HepG2 (cell line): Measurements from ENCODE around the gene SIK2. TPM values are rescaled to one million over a fixed set of nuclear protein-coding genes. Genes with fewer than 3 reads are reported as not detected.

Source experiments
- CEBPG ChIP-seq: IDR thresholded peaks from 2 replicates; pipeline ENCODE4 v1.6.1; 2016
- EZH2 ChIP-seq: conservative IDR thresholded peaks from 2 replicates; pipeline ENCODE4 v1.6.1; 2012; ENCODE audit warnings: mild to moderate bottlenecking, low read depth, low read length, moderate library complexity
- GMEB2 ChIP-seq: IDR thresholded peaks from 2 replicates; pipeline ENCODE4 v1.6.1; 2016; ENCODE audit warnings: missing biosample characterization, missing genetic modification reagents, low read depth
- HDAC1 ChIP-seq: sonication (generic); formaldehyde crosslinking; IDR thresholded peaks from 2 replicates; pipeline ENCODE4 v1.5.1; 2020; ENCODE audit warnings: mild to moderate bottlenecking, missing genetic modification reagents
- HES4 ChIP-seq: sonication (generic); formaldehyde crosslinking; IDR thresholded peaks from 2 replicates; pipeline ENCODE4 v1.9.0; 2021; ENCODE audit warnings: mild to moderate bottlenecking, missing genetic modification reagents, borderline replicate concordance
- HNF4G ChIP-seq, 2 experiments: sonication (generic) in 1 of 2; formaldehyde crosslinking in 1 of 2; IDR thresholded peaks; 2 replicates each; pipeline versions ENCODE4 v1.4.0 to v1.6.1; 2011 to 2020; ENCODE audit warnings: borderline replicate concordance in 2 of 2, low read depth in 2 of 2, mild to moderate bottlenecking in 2 of 2, low read length in 1 of 2, missing genetic modification reagents in 1 of 2, moderate library complexity in 1 of 2
- KAT7 ChIP-seq: IDR thresholded peaks from 2 replicates; pipeline ENCODE4 v1.6.1; 2018; ENCODE audit warnings: borderline replicate concordance, missing compliant biosample characterization
- KDM1A ChIP-seq: IDR thresholded peaks from 2 replicates; pipeline ENCODE4 v1.6.1; 2016; ENCODE audit warnings: missing compliant biosample characterization
- KDM3A ChIP-seq: IDR thresholded peaks from 2 replicates; pipeline ENCODE4 v1.6.1; 2018; ENCODE audit warnings: low read depth, missing compliant biosample characterization
- TARDBP ChIP-seq: sonication (generic); formaldehyde crosslinking; IDR thresholded peaks from 2 replicates; pipeline ENCODE4 v1.8.0; 2022; ENCODE audit warnings: mild to moderate bottlenecking, missing genetic modification reagents
- THAP11 ChIP-seq: IDR thresholded peaks from 2 replicates; pipeline ENCODE4 v1.6.1; 2016; ENCODE audit warnings: missing biosample characterization, missing genetic modification reagents
- TMF1 ChIP-seq: sonication (generic); formaldehyde crosslinking; IDR thresholded peaks from 2 replicates; pipeline ENCODE4 v1.8.1; 2022; ENCODE audit warnings: low read depth, missing genetic modification reagents
- YY1 ChIP-seq: IDR thresholded peaks from 2 replicates; pipeline ENCODE4 v1.6.1; 2011; ENCODE audit warnings: low read length, low read depth, moderate library complexity, mild to moderate bottlenecking; ENCODE audit not compliant: insufficient read depth, insufficient replicate concordance
- ZNF34 ChIP-seq: sonication (generic); formaldehyde crosslinking; IDR thresholded peaks from 2 replicates; pipeline ENCODE4 v1.4.0; 2020; ENCODE audit warnings: mild to moderate bottlenecking, missing genetic modification reagents, borderline replicate concordance
- ZNF512 ChIP-seq: sonication (generic); formaldehyde crosslinking; IDR thresholded peaks from 2 replicates; pipeline ENCODE4 v1.4.0; 2020; ENCODE audit warnings: mild to moderate bottlenecking, missing genetic modification reagents
- ZNF710 ChIP-seq: sonication (generic); formaldehyde crosslinking; IDR thresholded peaks from 2 replicates; pipeline ENCODE4 v1.5.0; 2020; ENCODE audit warnings: mild to moderate bottlenecking, missing genetic modification reagents, borderline replicate concordance
- ZNF724P ChIP-seq: sonication (generic); formaldehyde crosslinking; IDR thresholded peaks from 2 replicates; pipeline ENCODE4 v1.8.0; 2022; ENCODE audit warnings: missing genetic modification reagents, borderline replicate concordance
- ZNF761 ChIP-seq: sonication (generic); formaldehyde crosslinking; conservative IDR thresholded peaks from 2 replicates; pipeline ENCODE4 v1.4.0; 2020; ENCODE audit warnings: mild to moderate bottlenecking, missing genetic modification reagents
- ZNF775 ChIP-seq: sonication (generic); formaldehyde crosslinking; IDR thresholded peaks from 2 replicates; pipeline ENCODE4 v1.4.0; 2020; ENCODE audit warnings: missing genetic modification reagents, mild to moderate bottlenecking, moderate library complexity, borderline replicate concordance
- polyA plus RNA-seq, 8 experiments: library from polyadenylated mRNA; depleted of rRNA in 3 of 8; stranded (reverse) in 7 of 8; unstranded in 1 of 8; fragments of >200 nt; fragmentation: Illumina TruSeq in 4 of 8; extraction: Trizol in 4 of 8; gene quantifications; 2 replicates each; pipeline versions ENCODE4 v1.2.1 to v1.2.3, GENCODE V29; 2011 to 2016; ENCODE audit warnings: low read depth in 4 of 8, missing spikeins in 1 of 8, mixed read lengths in 1 of 8; ENCODE audit not compliant: insufficient read depth in 1 of 8
- total RNA-seq, 5 experiments: library from RNA; depleted of rRNA; stranded (reverse); fragments of >200 nt; fragmentation: Illumina TruSeq; extraction: Trizol; gene quantifications; 2 replicates each; pipeline ENCODE4 v1.2.3, GENCODE V29; 2016; ENCODE audit warnings: low read depth in 1 of 5
- TF ChIP-seq, protein P1 (sequence below): sonication (generic); formaldehyde crosslinking; IDR thresholded peaks from 2 replicates; pipeline ENCODE4 v1.4.0; 2020; ENCODE audit warnings: low read depth, mild to moderate bottlenecking, missing genetic modification reagents
- TF ChIP-seq, protein P2 (sequence below): sonication (generic); formaldehyde crosslinking; IDR thresholded peaks from 2 replicates; pipeline ENCODE4 v1.5.0; 2020; ENCODE audit warnings: mild to moderate bottlenecking, missing genetic modification reagents

Gene SIK2
- total and polyA plus RNA-seq, 2 of the 13 experiments (the other 11 are each of a cell fraction or from before 2014, with no cell fraction given), result 8.1 to 15.4 TPM

- no peak for TF ChIP-seq YY1
- no peak for TF ChIP-seq ZNF512
- no peak for TF ChIP-seq ZNF710 (CRISPR knock-in tag)
- no peak for TF ChIP-seq CEBPG (CRISPR knock-in tag)
- no peak for TF ChIP-seq KDM1A
- TF ChIP-seq ZNF775 (CRISPR knock-in tag), result no peak
- peak; percentile 35; the same call in 1 of the 2 replicates for TF ChIP-seq THAP11
- TF ChIP-seq KAT7, result no peak
- TF ChIP-seq, protein P1, sequence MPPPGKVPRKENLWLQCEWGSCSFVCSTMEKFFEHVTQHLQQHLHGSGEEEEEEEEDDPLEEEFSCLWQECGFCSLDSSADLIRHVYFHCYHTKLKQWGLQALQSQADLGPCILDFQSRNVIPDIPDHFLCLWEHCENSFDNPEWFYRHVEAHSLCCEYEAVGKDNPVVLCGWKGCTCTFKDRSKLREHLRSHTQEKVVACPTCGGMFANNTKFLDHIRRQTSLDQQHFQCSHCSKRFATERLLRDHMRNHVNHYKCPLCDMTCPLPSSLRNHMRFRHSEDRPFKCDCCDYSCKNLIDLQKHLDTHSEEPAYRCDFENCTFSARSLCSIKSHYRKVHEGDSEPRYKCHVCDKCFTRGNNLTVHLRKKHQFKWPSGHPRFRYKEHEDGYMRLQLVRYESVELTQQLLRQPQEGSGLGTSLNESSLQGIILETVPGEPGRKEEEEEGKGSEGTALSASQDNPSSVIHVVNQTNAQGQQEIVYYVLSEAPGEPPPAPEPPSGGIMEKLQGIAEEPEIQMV, result no peak
- TF ChIP-seq ZNF724P (CRISPR knock-in tag), result no peak
- peak; percentile 32; the same call in 1 of the 2 replicates for TF ChIP-seq TARDBP (CRISPR knock-in tag)
- no peak for TF ChIP-seq EZH2
- TF ChIP-seq KDM3A (CRISPR knock-in tag), result no peak
- TF ChIP-seq HES4 (CRISPR knock-in tag), result no peak
- no peak for TF ChIP-seq ZNF761
- TF ChIP-seq, protein P2, sequence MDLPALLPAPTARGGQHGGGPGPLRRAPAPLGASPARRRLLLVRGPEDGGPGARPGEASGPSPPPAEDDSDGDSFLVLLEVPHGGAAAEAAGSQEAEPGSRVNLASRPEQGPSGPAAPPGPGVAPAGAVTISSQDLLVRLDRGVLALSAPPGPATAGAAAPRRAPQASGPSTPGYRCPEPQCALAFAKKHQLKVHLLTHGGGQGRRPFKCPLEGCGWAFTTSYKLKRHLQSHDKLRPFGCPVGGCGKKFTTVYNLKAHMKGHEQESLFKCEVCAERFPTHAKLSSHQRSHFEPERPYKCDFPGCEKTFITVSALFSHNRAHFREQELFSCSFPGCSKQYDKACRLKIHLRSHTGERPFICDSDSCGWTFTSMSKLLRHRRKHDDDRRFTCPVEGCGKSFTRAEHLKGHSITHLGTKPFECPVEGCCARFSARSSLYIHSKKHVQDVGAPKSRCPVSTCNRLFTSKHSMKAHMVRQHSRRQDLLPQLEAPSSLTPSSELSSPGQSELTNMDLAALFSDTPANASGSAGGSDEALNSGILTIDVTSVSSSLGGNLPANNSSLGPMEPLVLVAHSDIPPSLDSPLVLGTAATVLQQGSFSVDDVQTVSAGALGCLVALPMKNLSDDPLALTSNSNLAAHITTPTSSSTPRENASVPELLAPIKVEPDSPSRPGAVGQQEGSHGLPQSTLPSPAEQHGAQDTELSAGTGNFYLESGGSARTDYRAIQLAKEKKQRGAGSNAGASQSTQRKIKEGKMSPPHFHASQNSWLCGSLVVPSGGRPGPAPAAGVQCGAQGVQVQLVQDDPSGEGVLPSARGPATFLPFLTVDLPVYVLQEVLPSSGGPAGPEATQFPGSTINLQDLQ, result no peak
- TF ChIP-seq TMF1 (CRISPR knock-in tag), result no peak
- no peak for TF ChIP-seq ZNF34 (CRISPR knock-in tag)
- peak; percentile 66; the same call in 1 of the 2 replicates for TF ChIP-seq HNF4G (IDR thresholded peaks at IDR 0.05; ENCODE audit: borderline replicate concordance, low read depth, low read length)
- no peak; the same call in 1 of the 2 replicates for TF ChIP-seq HNF4G (CRISPR knock-in tag; IDR thresholded peaks at IDR 0.05; ENCODE audit: borderline replicate concordance, low read depth)
- TF ChIP-seq HDAC1 (CRISPR knock-in tag), result no peak
- TF ChIP-seq GMEB2 (CRISPR knock-in tag), result no peak
These were observed 21.3 kb downstream of the SIK2 start (continued) for GRCh38 chr11:111623527-111624030.
